Measurements from ENCODE around the gene ODAD4.
A peak's percentile ranks its signal among the peaks of the same experiment; 100 is the strongest.

The ODAD4 gene

DNA sequence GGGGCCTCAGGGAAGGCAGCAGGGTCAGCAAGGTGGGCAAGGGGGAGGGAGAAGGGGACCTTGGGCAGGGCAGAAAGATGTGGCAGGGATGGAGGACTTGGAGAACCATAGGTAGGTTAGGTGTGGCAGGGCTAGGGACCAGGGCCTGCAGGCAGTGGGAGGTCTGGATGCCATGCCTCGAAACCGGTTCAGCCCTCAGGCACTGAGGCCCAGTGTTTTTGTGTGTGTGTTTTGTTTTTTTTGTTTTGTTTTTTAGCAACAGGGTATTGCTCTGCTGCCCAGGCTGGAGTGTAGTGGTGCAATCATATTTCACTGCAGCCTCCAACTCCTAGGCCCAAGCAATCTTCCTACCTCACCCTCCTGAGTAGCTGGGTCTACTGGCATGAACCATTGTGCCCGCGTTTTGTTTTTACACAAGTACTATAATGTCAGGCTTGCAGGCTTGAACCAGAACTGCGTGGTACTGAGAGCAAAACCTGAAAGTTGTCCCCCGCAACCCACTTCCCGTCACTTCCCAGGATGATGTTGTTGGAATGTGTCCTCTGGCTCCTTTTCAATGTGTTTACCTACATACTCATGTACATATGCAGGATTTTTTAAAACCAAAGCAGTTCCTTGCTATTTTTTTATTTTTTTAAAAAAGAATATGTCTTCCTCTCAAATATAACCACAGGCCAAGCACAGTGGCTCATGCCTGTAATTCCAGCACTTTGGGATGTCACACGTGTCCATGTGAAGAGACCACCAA lies 12.4 kb downstream of the ODAD4 start:
- DNase-seq: no peak

DNA sequence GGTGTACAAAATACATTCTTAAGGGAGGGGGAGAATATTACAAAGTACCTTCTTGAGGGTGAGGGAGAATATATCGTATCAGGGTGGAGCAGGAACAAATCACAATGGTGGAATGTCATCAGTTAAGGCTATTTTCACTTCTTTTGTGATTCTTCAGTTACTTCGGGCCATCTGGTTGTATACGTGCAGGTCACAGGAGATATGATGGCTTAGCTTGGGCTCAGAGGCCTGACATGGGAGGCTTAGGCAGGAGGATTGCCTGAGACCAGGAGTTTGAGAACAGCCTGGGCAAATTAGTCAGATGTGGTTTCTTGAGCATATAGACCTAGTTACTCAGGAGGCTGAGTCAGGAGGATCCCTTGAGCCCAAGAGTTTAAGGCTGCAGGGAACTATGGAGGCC lies 13.1 kb downstream of the ODAD4 start:
- DNase-seq: no peak

GRCh38 chr17:41944943-41945342 lies 14.5 kb downstream of the ODAD4 start:
- no peak for DNase-seq

- no peak for DNase-seq
Measured at GRCh38 chr17:41948762-41949460, 18.5 kb downstream of the ODAD4 start.

DNA sequence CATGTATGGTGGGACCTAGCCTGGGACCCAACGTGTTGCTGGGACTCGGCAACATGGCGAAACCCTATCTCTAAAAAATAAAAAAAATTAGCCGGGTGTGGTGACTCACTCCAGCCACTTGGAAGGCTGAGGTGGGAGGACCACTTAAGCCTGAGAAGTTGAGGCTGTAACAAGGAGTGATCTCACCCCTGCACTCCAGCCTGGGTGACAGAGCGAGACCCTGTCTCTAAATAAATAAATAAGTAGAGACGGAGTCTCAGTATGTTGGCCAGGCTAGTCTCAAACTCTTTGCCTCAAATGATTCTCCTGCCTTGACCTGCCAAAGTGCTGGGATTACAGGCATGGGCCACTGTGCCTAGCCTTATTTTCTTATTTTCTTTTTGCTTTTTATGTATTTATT lies 26.1 kb downstream of the ODAD4 start:
- no peak for DNase-seq

DNA sequence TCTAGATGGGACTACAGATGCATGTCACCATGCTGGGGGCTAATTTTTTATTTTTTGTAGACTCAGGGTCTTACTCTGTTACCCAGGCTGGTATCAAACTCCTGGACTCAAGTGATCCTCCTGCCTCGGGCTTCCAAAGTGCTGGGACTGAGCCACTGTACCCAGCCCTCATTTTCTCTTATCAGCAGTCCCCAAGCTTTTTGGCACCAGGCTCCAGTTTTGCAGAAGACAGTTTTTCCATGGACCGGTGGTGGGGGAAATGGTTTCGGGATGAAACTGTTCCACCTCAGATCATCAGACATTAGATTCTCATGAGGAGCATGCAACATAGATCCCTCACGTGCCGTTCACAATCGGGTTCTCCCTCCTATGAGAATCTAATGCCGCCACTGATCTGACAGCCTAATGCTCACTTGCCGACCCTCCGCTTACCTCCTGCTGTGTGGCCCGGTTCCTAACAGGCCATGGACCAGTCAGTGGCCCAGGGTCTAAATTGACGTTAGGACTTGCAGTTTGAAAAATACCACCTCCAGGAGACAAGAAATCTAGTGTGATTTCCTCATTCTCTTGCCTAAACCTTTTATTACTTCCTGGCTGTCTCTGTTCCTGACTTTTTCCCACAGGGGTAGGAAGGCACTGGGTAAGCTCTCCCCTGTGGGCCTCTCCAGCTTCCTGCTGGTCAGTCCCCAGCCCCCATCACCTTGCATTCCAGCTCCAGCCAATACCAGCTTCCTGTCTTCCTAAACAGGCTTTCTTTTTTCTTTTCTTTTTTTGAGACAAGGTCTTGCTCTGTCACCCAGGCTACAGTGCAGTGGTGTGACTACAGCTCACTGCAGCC lies 26.8 kb downstream of the ODAD4 start:
- no peak for DNase-seq

GRCh38 chr17:41957869-41958439 lies 27.5 kb downstream of the ODAD4 start:
- DNase-seq: no peak

DNA sequence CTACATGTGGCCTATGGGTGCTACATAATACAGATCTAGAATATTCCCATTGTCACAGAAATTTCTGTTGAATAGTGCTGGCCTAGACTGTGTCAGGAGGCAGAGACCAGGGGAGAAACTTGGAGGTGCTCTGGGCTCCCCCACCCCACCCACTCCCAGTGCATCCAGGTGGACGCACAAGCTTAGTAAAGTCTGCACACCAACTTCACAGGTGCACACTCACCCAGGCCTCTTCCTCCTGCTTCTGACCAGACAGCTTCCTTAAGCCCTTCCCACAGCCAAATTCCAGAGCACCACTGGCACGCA lies 28.6 kb downstream of the ODAD4 start:
- no peak for DNase-seq

- no peak for DNase-seq
Measured at GRCh38 chr17:41959336-41960095, 29.1 kb downstream of the ODAD4 start.

- no peak for DNase-seq
Measured at GRCh38 chr17:41962111-41962510, 31.7 kb downstream of the ODAD4 start.

DNA sequence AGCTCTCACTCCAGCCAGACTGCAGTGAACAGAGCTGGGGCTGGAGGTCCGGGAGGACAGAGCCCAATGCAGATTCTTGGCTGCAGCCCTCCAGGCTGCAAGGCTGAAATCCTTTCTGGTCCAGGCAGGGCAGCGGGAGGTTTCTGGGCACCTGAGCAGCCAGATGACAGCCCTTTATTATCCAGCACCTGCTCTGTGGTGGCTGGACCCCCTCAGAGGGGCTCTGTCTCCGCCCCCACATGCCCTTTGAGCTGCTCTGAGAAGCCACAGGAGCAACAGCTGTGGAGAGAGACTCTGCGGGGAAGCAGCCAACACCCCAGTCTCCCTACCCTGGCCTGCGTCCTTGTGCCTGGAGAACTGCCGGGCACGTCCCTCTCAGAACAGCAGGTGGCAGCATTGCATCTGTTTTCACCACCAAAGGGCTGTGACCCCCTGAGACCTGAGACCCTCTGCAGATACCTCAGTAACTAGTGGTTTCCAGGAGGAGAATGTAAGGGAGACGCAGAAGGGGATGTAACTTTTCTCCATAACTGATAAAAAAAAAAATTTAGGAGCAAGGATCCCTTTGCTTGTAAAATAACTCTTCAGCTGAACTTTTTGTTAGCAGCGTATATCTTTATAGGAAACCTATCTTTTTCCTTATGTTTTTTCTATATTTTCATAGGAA lies 32.5 kb downstream of the ODAD4 start:
- DNase-seq: peak; percentile 43

DNA sequence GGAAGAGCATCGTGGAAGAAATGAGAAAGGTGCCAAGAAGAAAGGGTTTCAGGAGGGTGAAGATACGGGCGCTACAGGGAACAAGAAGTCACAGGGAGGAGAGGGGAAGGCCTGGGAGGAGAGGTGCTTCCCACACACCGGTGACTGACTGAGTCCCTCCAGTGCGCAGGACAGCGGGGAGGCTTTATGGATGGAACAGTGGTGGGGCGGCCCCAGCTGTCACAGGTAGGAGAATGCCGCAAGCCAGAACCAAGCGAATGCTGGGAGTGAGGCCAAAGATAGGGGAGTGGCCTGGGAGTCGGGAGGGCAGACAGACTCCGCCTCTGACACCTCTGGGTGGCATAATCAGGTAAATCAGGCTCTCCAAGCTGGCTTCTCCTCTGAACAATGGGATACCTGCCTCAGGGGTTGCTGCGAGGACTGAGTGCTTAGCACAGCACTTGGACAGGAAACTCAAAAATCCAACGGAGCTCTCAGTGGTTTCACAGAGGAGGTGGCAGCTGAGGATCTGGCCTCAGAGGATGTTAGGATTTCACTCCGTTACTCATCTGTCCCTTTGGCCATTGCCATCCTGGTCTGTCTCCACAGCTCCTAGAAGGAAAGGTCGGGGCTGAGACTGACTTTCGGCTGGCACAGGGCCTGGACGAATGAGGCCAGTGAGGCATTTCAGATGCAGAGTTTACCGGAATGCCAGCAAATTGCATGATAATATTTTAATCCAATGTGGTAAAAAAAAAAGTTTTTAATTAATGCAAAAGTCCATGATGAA lies 35.5 kb downstream of the ODAD4 start:
- peak; percentile 76 for DNase-seq

GRCh38 chr17:41966463-41967140 lies 36.2 kb downstream of the ODAD4 start, which contains the start of gene CNP:
Gene CNP, plus strand, starts transcription at chr17:41966795. Its CDS starts 90 bp downstream, at chr17:41966885.
- peak; percentile 74 for DNase-seq

- no peak for DNase-seq
Measured at GRCh38 chr17:41967141-41967920, 36.9 kb downstream of the ODAD4 start.

- no peak for DNase-seq
Measured at GRCh38 chr17:41967921-41968578, 37.6 kb downstream of the ODAD4 start.

GRCh38 chr17:41968676-41969075 lies 38.3 kb downstream of the ODAD4 start:
- DNase-seq: no peak

DNA sequence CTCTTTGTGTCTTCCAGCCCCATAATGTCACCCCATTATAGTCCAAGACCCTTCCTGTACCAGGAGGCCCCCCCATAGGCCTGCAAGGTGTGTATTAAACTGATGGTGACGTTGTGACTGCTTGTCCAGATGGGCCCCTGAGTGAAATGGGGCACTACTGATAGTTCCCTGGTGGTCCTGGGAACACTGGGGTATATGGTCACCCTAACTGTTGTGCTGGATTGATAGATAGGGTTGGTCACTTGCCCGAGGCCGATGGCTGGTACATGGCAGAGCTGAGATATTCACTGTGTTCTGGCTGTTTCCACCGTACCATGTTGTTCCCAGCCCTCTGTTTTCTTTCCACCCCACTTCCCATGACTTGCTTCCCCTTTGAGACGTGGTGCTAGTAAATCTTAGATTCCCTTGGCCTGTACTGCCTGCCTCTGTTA lies 40.5 kb downstream of the ODAD4 start:
- no peak for DNase-seq

DNA sequence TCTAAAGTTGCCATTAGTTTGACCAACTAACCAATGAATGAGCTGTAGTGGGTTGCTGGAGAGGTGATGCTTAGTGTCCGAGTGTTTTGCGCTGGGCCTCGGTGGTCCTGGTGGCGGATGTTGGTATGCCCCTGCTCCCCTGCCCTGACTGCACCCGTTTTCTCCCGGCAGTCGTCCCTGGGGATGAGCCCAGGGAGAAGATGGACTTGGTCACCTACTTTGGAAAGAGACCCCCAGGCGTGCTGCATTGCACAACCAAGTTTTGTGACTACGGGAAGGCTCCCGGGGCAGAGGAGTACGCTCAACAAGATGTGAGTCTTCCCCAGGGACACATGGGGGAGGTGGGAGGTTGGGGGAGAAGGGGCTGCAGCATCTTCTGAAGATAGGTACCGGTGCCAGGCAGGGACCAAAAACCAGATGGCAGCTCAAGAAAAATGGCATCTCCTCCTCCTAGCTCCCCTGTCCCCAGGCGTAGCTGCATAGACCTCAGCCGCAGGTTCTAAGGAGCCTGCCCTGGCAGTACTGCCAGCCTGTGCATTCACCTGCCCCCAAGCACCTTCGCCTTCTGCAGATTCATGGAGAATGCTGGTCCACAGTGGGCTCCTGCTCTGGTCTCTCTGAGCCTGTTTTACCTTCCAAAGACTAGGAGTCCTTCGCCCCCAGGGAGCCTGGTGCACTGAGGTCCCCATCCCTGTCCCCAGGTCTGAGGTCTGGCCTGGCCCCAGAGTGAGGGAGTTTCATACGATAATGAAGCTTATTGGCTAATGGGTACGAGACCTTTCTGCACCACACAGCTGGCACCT lies 41.5 kb downstream of the ODAD4 start:
- DNase-seq: no peak
